Measurements from ENCODE around the gene NACC2.

NACC2 gene, protein sequence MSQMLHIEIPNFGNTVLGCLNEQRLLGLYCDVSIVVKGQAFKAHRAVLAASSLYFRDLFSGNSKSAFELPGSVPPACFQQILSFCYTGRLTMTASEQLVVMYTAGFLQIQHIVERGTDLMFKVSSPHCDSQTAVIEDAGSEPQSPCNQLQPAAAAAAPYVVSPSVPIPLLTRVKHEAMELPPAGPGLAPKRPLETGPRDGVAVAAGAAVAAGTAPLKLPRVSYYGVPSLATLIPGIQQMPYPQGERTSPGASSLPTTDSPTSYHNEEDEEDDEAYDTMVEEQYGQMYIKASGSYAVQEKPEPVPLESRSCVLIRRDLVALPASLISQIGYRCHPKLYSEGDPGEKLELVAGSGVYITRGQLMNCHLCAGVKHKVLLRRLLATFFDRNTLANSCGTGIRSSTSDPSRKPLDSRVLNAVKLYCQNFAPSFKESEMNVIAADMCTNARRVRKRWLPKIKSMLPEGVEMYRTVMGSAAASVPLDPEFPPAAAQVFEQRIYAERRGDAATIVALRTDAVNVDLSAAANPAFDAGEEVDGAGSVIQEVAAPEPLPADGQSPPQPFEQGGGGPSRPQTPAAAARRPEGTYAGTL

DNA sequence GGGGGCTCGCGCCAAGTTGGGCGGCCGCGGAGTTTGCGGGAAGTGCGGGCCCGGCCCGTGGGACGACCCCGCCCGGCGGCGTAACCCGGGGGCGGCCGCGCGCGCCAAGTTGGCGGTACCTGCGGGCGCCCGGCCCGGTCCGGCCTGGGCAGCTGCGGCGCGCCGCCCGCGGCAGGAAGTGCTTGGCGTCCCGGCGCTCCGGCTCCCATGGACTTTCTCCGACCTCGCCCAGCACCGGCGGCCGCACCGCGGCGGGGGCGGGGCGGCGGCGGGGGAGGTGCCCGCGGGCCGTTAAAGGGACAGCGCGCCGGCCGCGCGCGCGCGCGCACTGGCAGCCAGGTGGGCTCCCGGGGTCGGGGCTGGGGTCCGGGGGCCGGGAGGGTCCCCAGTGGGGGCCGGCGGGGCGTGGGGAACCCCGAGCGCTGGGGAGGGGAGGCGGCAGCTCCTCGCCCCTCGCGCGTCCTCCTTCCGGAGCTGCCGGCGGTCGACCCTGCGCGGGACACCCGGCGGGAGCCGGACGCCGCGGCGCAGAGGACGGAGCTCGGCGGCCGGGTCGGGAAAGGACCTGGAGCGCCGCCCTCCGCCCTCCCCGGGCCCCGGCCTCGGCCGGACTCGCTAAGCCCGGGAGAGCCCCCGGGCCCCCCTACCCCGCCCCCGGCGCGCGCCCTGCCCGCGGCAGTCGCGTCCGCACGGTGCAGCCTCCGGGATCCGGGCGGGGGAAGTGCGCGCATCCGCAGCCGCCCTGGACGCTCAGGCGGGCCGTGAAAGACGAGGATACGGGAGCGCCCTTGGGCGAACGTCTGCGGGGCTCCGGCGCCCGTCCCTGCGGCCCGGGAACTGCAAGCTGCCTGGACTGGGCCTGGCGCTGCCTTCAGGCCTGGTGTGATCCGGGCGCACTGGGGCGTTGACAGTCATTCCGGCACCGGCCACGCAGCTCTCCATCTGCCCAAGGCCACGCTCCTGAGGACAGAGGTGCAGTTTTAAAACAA is at the start of gene NACC2:
NACC2 (minus strand) TSS at position 220 of the 989 bp plus-strand sequence. CDS start 44,768 bp downstream, outside the sequence.
- DNase-seq = peak in 1 of 6 experiments; percentile 12

DNA sequence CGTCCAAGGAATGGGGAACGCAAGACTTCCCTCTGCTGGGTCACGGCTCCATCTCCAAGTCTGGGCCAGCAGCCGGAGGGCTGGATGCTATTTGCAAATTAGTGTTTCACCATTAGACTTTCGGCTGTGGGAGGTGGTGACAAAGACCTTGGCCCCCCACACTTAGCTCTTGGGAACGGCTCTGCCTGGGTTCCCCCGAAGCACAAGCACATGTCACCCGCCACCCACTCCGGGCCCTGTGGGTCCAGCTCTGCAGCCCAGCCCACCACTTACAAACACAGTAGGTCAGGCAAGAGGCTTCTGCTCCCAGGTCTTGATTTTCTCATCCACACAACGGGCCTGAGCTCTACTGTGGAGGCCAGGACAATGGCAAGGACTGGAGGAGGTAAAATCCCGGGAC is 49.4 kb upstream of the NACC2 start:
- DNase-seq = no peak

DNA sequence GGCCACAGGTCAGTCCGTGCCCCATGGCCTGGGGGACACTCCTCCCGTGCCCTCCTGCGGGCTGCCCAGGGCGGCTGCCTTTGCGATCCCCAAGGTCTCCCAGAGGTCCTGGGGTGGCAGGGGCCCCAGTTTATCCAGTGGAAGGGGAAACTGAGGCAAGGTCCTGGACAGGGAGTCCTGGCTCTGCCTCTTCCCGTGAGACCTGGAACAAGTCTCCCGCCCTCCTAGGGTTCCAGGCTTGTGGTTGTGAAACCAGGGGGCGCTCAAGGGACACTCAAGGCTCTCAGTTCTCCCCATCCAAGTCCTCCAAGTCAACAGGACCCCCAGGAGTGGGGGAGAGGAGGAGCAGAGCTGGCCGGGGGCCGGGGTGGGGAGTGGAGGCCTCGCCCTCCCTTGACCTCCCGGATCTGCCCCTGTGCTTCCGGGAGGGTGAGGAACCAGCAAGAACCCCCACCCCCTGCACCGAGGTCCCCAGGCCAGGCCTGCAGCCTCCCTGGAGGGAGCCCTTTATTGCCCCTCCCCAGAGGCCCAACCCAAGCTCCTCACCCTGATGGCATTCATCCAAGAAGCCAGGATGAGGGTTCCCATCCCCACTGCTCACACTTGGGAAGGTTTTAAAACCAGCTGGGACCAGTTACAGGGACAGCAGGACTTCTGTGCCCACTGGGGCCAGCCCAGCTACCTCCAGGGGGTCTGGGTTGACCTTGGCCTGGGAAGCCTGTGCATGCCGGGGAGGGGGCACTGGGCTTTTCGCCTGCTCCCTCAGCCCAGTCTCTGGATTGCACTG is 48.3 kb upstream of the NACC2 start:
- DNase-seq = no peak

DNA sequence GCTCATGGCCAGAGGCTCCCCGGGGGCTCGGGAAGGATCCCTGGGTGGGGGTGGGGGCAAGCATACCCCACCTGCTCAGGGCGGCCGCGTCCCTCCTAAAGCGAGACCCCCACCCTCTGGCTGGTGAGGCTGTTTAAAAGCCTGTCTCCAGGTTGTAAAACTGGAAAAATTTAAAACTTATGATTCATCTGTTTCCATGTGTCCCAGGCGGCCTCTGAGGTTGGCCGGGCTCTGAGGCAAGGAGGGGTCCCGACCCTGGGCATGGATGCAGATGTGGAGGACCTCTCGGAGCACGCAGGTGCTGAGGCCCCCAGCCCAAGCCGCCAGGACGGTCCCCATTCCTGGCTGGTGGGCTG is 47.7 kb upstream of the NACC2 start:
- DNase-seq = no peak

DNA sequence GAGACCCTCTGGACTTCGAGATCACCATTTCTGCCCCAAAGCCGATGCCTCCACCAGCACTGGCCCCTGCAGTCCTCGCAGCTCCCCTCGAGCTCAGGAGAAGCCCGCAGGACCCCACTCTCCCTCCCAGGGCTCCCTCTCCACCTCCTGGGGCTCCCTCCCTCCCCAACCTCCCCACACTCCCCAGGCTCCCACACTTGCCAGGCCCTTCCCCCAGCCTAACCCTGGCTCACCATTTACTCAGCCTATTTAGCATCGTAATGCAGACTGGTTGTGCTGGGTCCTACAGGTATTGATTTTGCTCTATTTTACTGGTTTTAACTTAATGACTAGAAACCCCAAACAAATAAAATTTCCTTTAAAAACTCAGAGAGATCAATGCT is 47.3 kb upstream of the NACC2 start:
- no peak for DNase-seq

DNA sequence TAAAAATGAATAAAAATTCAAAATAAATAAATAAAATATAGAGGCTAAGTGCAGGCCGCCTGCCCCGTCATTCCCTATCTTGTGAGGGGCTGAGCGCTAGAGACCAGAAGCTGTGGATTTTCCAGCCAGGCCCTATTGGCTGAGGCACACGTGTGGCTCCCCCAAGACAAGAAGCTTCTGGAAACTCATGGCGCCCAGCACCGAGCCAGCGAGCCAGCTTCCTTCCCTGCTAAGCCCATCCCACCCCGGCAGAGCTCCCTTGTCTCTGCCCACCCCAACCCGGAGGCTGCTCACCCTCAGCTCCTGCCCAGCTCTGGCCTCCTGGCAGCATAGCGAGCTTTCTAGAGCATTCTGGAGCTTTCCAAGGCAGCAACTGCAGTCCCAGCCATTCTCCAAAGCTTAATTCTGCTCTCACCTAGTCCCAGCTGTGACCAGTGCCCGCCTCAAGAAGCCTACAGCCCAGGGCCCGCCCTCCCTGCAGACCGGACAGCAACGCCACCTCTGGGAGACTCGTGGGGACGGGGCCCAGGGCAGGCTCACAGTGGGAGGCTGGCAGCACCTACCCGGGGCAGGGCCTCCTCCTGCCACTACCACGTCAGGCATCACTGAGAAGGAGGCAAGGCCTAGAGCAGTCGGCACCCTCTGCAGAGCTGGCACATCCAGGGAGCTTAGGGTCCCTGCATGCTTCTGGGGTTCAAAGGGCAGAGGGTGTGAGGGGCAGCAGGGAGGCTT is 46.8 kb upstream of the NACC2 start:
- DNase-seq = no peak

DNA sequence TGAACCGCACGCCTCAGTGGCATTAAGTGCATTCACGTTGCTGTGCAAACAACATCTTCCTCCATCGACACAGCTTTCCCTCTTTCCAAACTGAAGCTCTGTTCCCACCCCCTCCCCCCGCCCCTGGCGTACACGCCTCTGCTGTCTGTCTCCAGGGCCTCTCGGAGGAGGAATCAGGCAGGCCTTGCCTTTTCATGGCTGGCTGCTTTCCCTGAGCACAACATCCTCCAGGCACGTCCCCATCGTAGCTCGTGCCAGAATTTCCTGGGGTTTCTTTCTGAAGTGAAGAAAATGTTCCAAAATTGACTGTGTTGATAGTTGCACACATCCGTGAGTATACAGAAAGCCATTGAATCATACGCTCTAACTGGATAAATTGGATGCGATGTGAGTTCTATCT is 45.9 kb upstream of the NACC2 start:
- DNase-seq = no peak

DNA sequence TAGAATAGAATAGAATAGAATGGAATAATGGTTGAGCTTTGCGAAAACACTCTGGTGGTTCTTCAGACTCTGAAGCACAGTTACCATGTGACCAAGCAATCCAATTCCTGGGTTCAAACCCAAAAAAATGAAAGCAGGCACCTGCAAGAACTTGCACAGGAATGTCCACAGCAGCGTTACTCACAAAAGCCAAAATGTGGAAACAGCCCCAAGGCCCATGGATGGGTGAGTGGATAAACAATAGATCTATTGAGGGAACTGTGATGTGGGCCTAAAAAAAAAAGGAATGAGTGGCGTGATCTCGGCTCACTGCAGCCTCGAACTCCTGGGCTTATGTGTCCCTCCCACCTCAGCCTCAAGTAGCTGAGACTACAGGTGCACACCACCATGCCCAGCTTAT is 45.0 kb upstream of the NACC2 start:
- DNase-seq = no peak

DNA sequence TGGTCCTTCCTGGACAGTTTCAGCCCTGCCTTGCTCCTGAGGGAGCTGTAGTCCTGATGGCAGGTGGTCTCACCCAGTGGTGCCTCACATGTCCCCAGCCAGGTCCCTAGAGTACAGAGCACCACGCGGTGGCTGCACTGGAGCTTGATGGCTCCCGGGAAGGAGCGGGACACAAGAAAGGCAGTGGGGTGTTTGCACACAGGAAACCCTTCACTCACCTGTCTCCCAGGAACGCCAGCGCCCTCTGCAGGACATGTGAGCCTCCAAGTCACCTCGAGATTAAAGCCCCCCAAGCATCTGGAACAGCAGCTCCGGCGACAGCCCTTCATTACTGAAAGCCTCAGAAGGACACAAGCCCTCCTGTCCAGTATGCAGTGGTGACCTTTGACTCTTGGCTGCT is 43.5 kb upstream of the NACC2 start:
- DNase-seq = peak in 2 of 6 experiments; percentile 5 to 18

DNA sequence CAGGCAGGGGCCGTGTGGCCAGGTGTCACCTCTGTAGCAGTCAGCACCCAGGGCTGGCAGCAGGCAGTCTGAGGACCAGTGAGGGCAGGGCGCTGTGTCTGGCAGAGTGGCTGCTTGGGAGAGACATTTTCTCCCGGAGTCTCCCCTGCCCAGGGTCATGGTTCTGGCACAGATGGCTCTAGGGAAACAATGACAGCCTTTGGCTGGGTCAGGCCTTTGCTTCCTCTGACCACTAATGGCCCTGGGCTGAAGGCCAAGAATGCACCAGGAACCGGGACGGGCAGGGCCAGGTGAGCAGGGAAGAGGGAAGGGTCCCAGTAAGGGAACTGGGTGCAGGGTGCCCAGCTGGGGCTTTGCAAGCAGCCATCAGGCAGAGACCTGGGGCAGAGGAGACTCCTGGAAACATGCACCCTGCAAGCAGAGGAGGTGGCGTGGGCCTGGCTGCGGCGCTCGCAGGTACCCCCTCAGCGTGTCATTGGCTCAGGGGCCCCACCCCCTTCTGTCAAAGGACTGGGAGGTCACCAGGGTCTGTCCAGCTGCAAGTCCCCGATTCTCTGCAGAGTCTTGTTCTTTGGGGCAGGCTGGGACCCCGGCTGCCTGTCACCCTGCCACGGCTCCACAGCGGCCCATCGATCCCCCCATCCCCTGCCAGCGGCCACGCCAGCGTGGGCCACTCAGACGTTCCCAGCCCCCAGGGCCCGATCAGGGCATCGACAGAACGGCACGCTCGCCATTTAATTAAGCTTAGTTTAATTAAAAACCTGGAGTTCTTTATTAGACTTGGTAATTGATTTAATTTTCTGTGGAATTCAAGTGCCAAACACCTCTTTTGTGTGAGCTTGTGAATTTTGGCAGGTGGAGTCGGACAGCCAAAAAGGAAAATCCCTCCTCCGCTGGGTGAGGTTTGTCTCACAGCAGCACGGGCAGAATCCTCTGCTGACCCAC is 42.5 kb upstream of the NACC2 start:
- DNase-seq = no peak

DNA sequence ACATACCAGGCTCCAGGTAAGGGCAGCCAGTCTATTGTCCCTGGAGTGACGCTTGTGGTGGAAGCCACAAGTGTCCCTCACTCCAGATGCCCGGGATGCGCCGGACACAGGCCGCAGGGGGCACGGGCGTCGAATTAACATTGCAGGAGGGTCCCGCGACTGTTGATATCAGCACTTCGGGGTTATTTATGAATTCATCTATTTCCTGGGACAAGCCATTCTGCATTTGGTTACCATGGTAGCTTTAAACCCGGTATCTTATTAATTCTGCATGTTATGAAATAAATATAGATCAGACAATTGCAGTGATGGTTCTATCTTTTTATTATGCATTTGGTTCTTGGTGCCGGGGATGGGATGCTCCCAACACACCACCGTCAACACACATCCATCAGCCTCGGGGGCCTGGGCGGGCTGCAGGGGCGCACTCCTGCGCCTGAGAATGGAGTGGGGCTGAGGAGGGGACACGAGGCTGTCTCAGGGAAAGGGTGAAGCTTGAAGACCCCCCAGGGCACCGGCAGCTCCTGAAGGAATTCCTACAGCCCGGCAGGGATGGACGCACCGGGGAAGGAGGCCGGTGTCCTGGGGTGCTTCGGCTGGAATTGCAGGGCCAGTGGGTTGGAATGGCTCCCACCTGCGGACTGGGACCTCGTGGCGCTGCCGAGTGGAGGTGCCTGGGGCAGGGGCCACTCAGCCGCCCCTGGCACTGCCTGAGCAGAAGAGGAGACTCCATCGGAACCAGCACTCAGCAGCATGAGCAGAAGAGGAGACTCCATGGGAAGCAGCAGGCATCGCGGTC is 41.2 kb upstream of the NACC2 start:
- DNase-seq = no peak

DNA sequence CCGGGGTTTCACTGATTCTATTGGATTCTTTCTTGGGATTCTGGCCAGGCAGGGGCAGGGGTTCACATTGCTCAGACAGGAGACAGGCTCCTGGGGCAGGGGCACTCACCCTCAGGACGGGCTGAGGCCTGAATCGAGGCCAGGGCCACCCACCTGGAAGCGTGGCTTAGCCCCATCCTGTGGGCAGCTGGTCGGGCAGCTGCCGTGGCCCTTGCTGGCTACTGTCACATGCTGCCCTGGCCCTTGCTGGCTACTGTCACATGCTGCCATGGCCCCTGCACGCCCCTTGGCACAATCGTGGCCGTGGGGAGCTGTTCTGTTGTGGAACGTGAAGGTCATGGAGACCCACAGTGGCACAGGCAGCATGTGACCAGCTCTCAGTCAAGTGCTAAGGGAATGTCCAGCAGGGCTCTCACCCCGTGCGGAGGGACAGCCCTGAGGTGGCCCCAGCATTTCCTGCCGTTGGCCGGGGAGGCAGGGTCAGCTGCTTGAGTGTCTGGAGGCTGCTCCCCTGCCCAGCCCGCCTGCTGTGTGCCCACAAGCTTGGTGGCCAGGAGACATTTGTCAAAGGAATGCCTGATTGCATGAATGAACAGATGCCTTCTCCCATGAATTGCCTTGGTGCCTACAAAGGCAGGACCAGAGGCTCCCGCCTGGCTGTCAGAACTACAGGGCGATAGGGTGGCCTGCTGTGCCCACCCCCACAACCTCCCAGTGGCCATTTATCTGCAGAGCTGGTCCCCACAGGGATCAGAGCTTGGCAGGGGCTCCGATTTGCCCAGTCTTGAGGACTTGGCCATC is 40.4 kb upstream of the NACC2 start:
- no peak for DNase-seq

DNA sequence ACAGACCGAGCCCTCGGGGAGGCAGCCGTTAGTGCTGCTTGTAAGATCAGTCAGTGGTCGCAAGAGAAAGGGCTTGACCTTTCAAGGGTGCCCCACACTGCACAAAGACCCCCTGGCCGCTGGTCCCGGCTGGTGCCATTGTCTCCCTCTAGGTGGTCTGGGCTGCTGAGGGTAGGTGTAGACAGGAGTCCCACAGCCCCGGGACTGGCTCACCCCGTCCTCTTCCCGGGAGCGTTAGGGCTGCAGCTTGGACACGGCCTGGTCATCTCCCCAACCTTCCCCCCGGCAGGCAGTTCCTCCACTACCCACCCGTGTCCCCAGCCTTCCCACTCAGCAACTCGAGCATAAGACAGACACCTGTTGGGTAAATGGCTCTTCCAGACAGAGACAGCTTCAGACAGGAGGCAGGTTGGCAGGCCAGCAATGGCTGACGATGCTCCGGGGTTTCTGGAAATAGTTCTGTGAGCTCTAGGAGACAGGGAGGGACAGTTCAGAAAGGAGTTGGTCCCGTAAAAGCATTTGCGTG is 38.9 kb upstream of the NACC2 start:
- no peak for DNase-seq

DNA sequence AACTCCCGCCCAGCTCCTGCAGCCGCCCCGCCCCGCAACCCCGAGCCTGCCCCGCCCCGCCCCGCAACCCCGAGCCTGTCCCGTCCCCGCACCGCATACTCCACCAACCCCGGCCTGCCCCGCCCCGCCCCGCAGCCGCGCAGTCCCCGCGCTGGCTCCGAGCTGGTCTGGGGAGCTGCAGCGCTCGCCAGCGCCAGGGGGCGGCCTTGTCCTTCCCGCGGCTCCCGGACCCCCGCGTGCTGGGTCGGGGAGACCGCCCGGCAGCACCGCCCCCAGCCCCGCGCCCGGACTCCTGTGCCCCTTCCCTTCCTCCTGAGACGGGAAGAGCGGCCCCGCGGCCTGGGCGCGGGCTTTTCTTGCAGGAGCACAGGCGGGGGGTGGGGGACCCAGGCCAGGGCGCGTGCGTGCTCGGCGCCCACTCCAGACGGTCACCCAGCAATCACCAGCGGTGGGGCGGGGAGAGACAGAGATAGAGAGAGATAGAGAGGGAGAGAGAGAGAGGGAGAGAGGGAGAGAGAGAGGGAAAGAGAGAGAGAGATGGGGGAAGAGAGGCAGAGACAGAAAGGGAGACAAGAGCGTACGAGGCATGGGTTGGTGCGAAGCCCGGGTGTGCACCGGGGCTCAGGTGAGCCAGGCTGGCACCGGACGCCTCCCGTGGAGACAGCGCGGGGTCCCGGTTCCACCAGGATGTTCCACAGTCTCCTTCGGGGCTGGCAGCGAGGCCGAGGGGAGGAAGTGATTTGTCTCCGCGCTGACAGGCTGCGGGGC is 38.3 kb upstream of the NACC2 start:
- DNase-seq = peak in 3 of 6 experiments; percentile 13 to 38 (median 24)

DNA sequence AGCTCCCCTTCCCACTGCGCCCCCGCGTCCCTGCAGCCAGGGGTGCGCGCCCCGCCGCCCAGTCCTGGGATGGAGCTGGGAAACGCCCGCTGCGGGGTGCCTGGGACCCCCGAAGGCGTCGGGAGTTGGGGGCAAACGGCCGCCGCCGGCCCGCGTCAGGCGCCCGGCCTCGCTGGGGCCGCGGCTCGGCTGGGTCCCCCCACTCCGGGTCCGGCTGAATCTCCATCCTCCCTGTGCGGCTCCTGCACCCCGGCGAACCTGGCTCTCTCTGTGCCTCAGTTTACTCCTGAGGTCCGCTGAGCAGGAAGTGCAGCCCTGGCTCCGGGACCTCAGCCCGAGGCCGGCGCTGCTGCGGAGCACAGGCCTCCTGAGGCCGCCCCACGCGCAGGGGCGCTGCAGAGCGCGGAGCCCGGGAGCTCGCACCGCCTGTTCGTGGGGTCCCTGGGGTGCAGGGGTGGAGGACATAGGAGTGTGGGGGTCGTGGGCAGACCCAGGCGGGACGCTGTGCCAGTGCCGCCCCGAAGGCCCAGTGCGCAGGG is 37.5 kb upstream of the NACC2 start:
- DNase-seq = no peak

DNA sequence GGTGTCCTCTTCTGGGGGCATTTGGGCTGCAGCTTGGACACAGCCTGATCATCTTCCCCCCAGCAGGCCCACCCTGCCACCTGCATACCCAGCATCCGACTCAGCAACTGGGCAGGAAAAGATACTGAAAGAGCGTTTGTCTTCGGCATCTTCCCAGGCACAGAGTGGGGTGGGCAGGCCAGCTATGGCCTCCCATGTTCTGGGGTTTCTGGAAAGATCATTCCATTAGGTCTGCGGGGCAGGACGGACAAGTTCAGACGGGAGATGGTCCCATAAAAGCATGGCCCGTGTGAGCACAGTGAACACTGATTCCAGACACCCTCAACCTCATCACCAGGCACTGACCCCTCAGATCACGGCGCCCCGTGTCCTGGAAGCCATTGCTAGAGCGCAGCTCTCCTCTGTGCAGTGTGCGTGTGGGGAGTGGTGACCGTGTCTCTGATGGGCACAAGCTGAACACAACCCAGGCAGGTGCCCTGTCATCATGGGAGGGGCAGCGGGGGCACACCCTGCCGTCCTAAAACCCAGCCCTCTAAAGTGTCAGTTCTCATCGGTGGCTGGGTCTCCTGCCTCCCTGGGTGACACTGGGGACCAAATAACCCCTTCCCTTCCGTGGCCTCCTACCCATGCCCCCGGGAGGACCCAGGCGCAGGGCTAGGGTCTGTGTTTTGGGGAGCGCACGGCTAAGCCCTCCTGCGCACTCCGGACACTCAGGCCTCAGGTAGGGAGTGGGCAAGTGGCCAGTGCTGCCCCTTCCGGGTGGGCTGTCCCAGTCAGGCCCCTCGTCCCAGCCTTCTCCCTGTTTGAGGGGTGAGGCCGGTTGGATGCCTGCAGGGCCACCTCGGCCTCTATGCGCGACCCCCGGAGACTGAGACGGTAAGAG is 36.8 kb upstream of the NACC2 start:
- no peak for DNase-seq

DNA sequence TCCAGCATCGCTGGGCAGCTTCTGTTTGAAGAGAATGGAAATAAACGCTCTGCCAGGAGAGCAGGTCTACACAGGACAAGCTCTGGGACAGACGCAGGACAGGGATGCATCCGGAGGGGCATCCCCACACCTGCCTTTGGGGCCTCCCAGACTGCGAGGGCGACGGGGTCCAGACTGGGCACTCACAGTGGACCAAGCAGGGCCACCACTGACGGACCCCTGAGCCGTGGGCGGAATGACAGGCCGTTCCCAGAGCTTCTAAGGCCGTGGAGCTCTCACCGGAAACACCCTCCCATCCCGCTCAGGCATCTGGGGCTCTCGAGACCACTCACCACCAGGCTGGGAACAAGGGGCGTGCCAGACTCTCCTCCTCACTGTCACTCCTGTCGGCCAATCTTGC is 34.1 kb upstream of the NACC2 start:
- DNase-seq = no peak

Data from stimulated activated naive CD4-positive, alpha-beta T cell (primary cell).